Measurements from ENCODE around the gene COL6A1. TPM values are rescaled to one million over a fixed set of nuclear protein-coding genes. Genes with fewer than 3 reads are reported as not detected.

COL6A1 gene
- total and polyA plus RNA-seq, 2 donors (not counting 3 experiments of a cell fraction or from before 2014, with no cell fraction given): 30.1 to 42.4 TPM

GRCh38 chr21:45943630-45944540, 37.7 kb upstream of the COL6A1 start:
- no peak overlapping the region for H3K4me2 ChIP-seq (ENCODE audit: insufficient read depth, low read length)
- no peak overlapping the region for H3K9ac ChIP-seq (replicated peaks; ENCODE audit: extremely low read depth, insufficient read depth, low read length)
- H3K4me3 ChIP-seq (replicated peaks in 1 of 3; ENCODE audit: insufficient read depth in 1 of 3, low read depth in 1 of 3, low read length in 3 of 3): no peak overlapping the region
- H3K27ac ChIP-seq (ENCODE audit: insufficient read depth, low read depth, low read length): no peak overlapping the region
- ChIA-PET POLR2A (no interaction called here), CTCF (no interaction called here)
- intact Hi-C loops (cut with micrococcal nuclease) (no loop called here), dilution Hi-C loops (cut with MboI; ENCODE audit: extremely low pct_ligation_motif_present, low sequenced_read_pairs) (no loop called here)
- no peaks in the 10 kb centered on the region for H3K79me2 ChIP-seq (ENCODE audit: control insufficient read depth, insufficient read depth, low read length)
- H3K27me3 ChIP-seq (ENCODE audit: control insufficient read depth in 2 of 2, insufficient read depth in 2 of 2, low read length in 2 of 2): no peaks in the 10 kb centered on the region
- no peak for TF ChIP-seq GATA2 (IDR thresholded peaks at IDR 0.05; ENCODE audit: insufficient read depth, insufficient read length, low read depth, low read length)
- TF ChIP-seq POLR2A (IDR thresholded peaks at IDR 0.05; ENCODE audit: low read depth, low read length): no peak
- no peak for TF ChIP-seq MAX (IDR thresholded peaks at IDR 0.05; ENCODE audit: insufficient read depth, insufficient read length)
- TF ChIP-seq EZH2 (IDR thresholded peaks at IDR 0.05; ENCODE audit: borderline replicate concordance, low read depth, low read length, severe bottlenecking): no peak
- no peak for TF ChIP-seq MYC (IDR thresholded peaks at IDR 0.05; ENCODE audit: low read depth, low read length)
- TF ChIP-seq POLR2AphosphoS5 (IDR thresholded peaks at IDR 0.05; ENCODE audit: insufficient read depth, low read depth, low read length): no peak
- TF ChIP-seq JUN (IDR thresholded peaks at IDR 0.05; ENCODE audit: borderline replicate concordance, insufficient read depth, insufficient read length, low read depth): no peak
- no peak for TF ChIP-seq CTCF (IDR thresholded peaks at IDR 0.05; ENCODE audit: extremely low read depth in 1 of 2, insufficient read depth in 1 of 2, low read depth in 1 of 2, low read length in 2 of 2)
- TF ChIP-seq FOS (IDR thresholded peaks at IDR 0.05; ENCODE audit: borderline replicate concordance, insufficient read depth, low read length): no peak
- no peak for DNase-seq (ENCODE audit: low read depth, low spot score)
- no peak for FAIRE-seq
- no peaks in the 10 kb centered on the region for H3K9me3 ChIP-seq (replicated peaks; ENCODE audit: control insufficient read depth, insufficient read depth, low read length)
- no peaks in the 10 kb centered on the region for H4K20me1 ChIP-seq (replicated peaks; ENCODE audit: control insufficient read depth, extremely low read depth, insufficient read depth, low read length)
- BruUV-seq (replicated peaks): no TSS peak
- H2AFZ ChIP-seq (ENCODE audit: low read depth, low read length): no peak overlapping the region
- no peaks in the 10 kb centered on the region for H3K36me3 ChIP-seq (ENCODE audit: control insufficient read depth in 2 of 2, extremely low read depth in 1 of 2, insufficient read depth in 2 of 2, low read length in 2 of 2)
- H3K4me1 ChIP-seq (ENCODE audit: control insufficient read depth, extremely low read depth, insufficient read depth, low read length): no peaks in the 10 kb centered on the region
- H3K9me1 ChIP-seq (replicated peaks; ENCODE audit: control insufficient read depth, extremely low read depth, insufficient read depth, low read length): no peaks in the 10 kb centered on the region

Measured in endothelial cell of umbilical vein (primary cell).